ENCODE data around the gene CCDC85C. TPM values are rescaled to one million over a fixed set of nuclear protein-coding genes. Genes with fewer than 3 reads are reported as not detected.

CCDC85C gene
- total and polyA plus RNA-seq, 2 donors = 4.6 to 7.9 TPM

GRCh38 chr14:99522457-99522891, 81.5 kb downstream of the CCDC85C start:
- no peak for DNase-seq (ENCODE audit: low read depth in 6 of 9, low spot score in 9 of 9)
- Histone ChIP-seq H3K4me3 (ENCODE audit: low read length in 2 of 2) (no peak overlapping the region), H3K4me1 (ENCODE audit: control insufficient read depth in 2 of 2, insufficient read depth in 2 of 2, low read length in 2 of 2) (no peaks in the 10 kb centered on the region)

GRCh38 chr14:99522025-99522401, 82.0 kb downstream of the CCDC85C start:
- WGBS = 93% methylated on average over 18 of the region's 18 CpGs
- Histone ChIP-seq H3K27ac (ENCODE audit: low read depth in 1 of 2, low read length in 1 of 2) (no peak overlapping the region), H3K27me3 (ENCODE audit: control insufficient read depth in 2 of 2, insufficient read depth in 1 of 2, low read length in 1 of 2) (no peaks in the 10 kb centered on the region), H3K9me3 (ENCODE audit: control insufficient read depth in 2 of 2, insufficient read depth in 1 of 2, low read length in 1 of 2) (no peaks in the 10 kb centered on the region), H3K36me3 (ENCODE audit: control insufficient read depth in 2 of 2, insufficient read depth in 2 of 2, low read length in 1 of 2) (no peaks in the 10 kb centered on the region), H3K4me3 (ENCODE audit: low read length in 2 of 2) (no peak overlapping the region), H3K4me1 (ENCODE audit: control insufficient read depth in 2 of 2, insufficient read depth in 2 of 2, low read length in 2 of 2) (no peaks in the 10 kb centered on the region)
- DNase-seq (ENCODE audit: low read depth in 6 of 9, low spot score in 9 of 9) = no peak

More at GRCh38 chr14:99522457-99522891, 81.5 kb downstream of the CCDC85C start:
- WGBS = 80% methylated on average over 12 of the region's 12 CpGs
- no peaks in the 10 kb centered on the region for H3K27me3 ChIP-seq (ENCODE audit: control insufficient read depth in 2 of 2, insufficient read depth in 1 of 2, low read length in 1 of 2)
- H3K9me3 ChIP-seq (ENCODE audit: control insufficient read depth in 2 of 2, insufficient read depth in 1 of 2, low read length in 1 of 2) = no peaks in the 10 kb centered on the region
- no peaks in the 10 kb centered on the region for H3K36me3 ChIP-seq (ENCODE audit: control insufficient read depth in 2 of 2, insufficient read depth in 2 of 2, low read length in 1 of 2)
- no peak overlapping the region for H3K27ac ChIP-seq (ENCODE audit: low read depth in 1 of 2, low read length in 1 of 2)

- 97% methylated on average over 25 of the region's 25 CpGs for WGBS
- Histone ChIP-seq H3K4me1 (ENCODE audit: control insufficient read depth in 2 of 2, insufficient read depth in 2 of 2, low read length in 2 of 2) (no peaks in the 10 kb centered on the region), H3K27ac (ENCODE audit: low read depth in 1 of 2, low read length in 1 of 2) (no peak overlapping the region), H3K36me3 (ENCODE audit: control insufficient read depth in 2 of 2, insufficient read depth in 2 of 2, low read length in 1 of 2) (no peaks in the 10 kb centered on the region), H3K27me3 (ENCODE audit: control insufficient read depth in 2 of 2, insufficient read depth in 1 of 2, low read length in 1 of 2) (no peaks in the 10 kb centered on the region), H3K9me3 (ENCODE audit: control insufficient read depth in 2 of 2, insufficient read depth in 1 of 2, low read length in 1 of 2) (no peaks in the 10 kb centered on the region), H3K4me3 (ENCODE audit: low read length in 2 of 2) (no peak overlapping the region)
- DNase-seq (ENCODE audit: low read depth in 6 of 9, low spot score in 9 of 9) = no peak
Observed at GRCh38 chr14:99521176-99522024, 82.6 kb downstream of the CCDC85C start.

GRCh38 chr14:99520571-99521081, 83.4 kb downstream of the CCDC85C start:
- Histone ChIP-seq H3K36me3 (ENCODE audit: control insufficient read depth in 2 of 2, insufficient read depth in 2 of 2, low read length in 1 of 2) (no peaks in the 10 kb centered on the region), H3K4me1 (ENCODE audit: control insufficient read depth in 2 of 2, insufficient read depth in 2 of 2, low read length in 2 of 2) (no peaks in the 10 kb centered on the region)
- WGBS = 97% methylated on average over 11 of the region's 11 CpGs

GRCh38 chr14:99519931-99520421, 84.0 kb downstream of the CCDC85C start:
- Histone ChIP-seq H3K9me3 (ENCODE audit: control insufficient read depth in 2 of 2, insufficient read depth in 1 of 2, low read length in 1 of 2) (no peaks in the 10 kb centered on the region), H3K27ac (ENCODE audit: low read depth in 1 of 2, low read length in 1 of 2) (no peak overlapping the region), H3K27me3 (ENCODE audit: control insufficient read depth in 2 of 2, insufficient read depth in 1 of 2, low read length in 1 of 2) (no peaks in the 10 kb centered on the region), H3K4me1 (ENCODE audit: control insufficient read depth in 2 of 2, insufficient read depth in 2 of 2, low read length in 2 of 2) (no peaks in the 10 kb centered on the region), H3K36me3 (ENCODE audit: control insufficient read depth in 2 of 2, insufficient read depth in 2 of 2, low read length in 1 of 2) (no peaks in the 10 kb centered on the region), H3K4me3 (ENCODE audit: low read length in 2 of 2) (no peak overlapping the region)
- DNase-seq (ENCODE audit: low read depth in 6 of 9, low spot score in 9 of 9) = no peak
- 92% methylated on average over 6 of the region's 6 CpGs for WGBS

More at GRCh38 chr14:99520571-99521081, 83.4 kb downstream of the CCDC85C start:
- Histone ChIP-seq H3K27ac (ENCODE audit: low read depth in 1 of 2, low read length in 1 of 2) (no peak overlapping the region), H3K4me3 (ENCODE audit: low read length in 2 of 2) (no peak overlapping the region), H3K27me3 (ENCODE audit: control insufficient read depth in 2 of 2, insufficient read depth in 1 of 2, low read length in 1 of 2) (no peaks in the 10 kb centered on the region), H3K9me3 (ENCODE audit: control insufficient read depth in 2 of 2, insufficient read depth in 1 of 2, low read length in 1 of 2) (no peaks in the 10 kb centered on the region)
- DNase-seq (ENCODE audit: low read depth in 6 of 9, low spot score in 9 of 9) = no peak

- no peak for DNase-seq (ENCODE audit: low read depth in 6 of 9, low spot score in 9 of 9)
- Histone ChIP-seq H3K4me1 (ENCODE audit: control insufficient read depth in 2 of 2, insufficient read depth in 2 of 2, low read length in 2 of 2) (no peaks in the 10 kb centered on the region), H3K9me3 (ENCODE audit: control insufficient read depth in 2 of 2, insufficient read depth in 1 of 2, low read length in 1 of 2) (no peaks in the 10 kb centered on the region), H3K27ac (ENCODE audit: low read depth in 1 of 2, low read length in 1 of 2) (no peak overlapping the region), H3K4me3 (ENCODE audit: low read length in 2 of 2) (no peak overlapping the region), H3K27me3 (ENCODE audit: control insufficient read depth in 2 of 2, insufficient read depth in 1 of 2, low read length in 1 of 2) (no peaks in the 10 kb centered on the region), H3K36me3 (ENCODE audit: control insufficient read depth in 2 of 2, insufficient read depth in 2 of 2, low read length in 1 of 2) (peaks cover 0 to 5% of the 10 kb centered on the region in 2 donors)
- 97% methylated on average over 8 of the region's 8 CpGs for WGBS
Observed at GRCh38 chr14:99519347-99519881, 84.6 kb downstream of the CCDC85C start.

GRCh38 chr14:99518441-99519346, 85.3 kb downstream of the CCDC85C start:
- DNase-seq (ENCODE audit: low read depth in 6 of 9, low spot score in 9 of 9) = peak; percentile 21 to 81 (median 50)
- no peaks in the 10 kb centered on the region for H3K27me3 ChIP-seq (ENCODE audit: control insufficient read depth in 2 of 2, insufficient read depth in 1 of 2, low read length in 1 of 2)
- WGBS = 47% methylated on average over 21 of the region's 21 CpGs
- H3K4me1 ChIP-seq (ENCODE audit: control insufficient read depth in 2 of 2, insufficient read depth in 2 of 2, low read length in 2 of 2) = no peaks in the 10 kb centered on the region
- no peak overlapping the region for H3K27ac ChIP-seq (ENCODE audit: low read depth in 1 of 2, low read length in 1 of 2)
- H3K9me3 ChIP-seq (ENCODE audit: control insufficient read depth in 2 of 2, insufficient read depth in 1 of 2, low read length in 1 of 2) = no peaks in the 10 kb centered on the region
- peaks cover 4 to 10% of the 10 kb centered on the region in 2 donors for H3K36me3 ChIP-seq (ENCODE audit: control insufficient read depth in 2 of 2, insufficient read depth in 2 of 2, low read length in 1 of 2)
- no peak overlapping the region for H3K4me3 ChIP-seq (ENCODE audit: low read length in 2 of 2)

GRCh38 chr14:99517643-99518381, 86.2 kb downstream of the CCDC85C start:
- Histone ChIP-seq H3K4me1 (ENCODE audit: control insufficient read depth in 2 of 2, insufficient read depth in 2 of 2, low read length in 2 of 2) (no peaks in the 10 kb centered on the region), H3K9me3 (ENCODE audit: control insufficient read depth in 2 of 2, insufficient read depth in 1 of 2, low read length in 1 of 2) (no peaks in the 10 kb centered on the region), H3K36me3 (ENCODE audit: control insufficient read depth in 2 of 2, insufficient read depth in 2 of 2, low read length in 1 of 2) (peaks cover 4 to 19% of the 10 kb centered on the region in 2 donors), H3K27ac (ENCODE audit: low read depth in 1 of 2, low read length in 1 of 2) (no peak overlapping the region), H3K27me3 (ENCODE audit: control insufficient read depth in 2 of 2, insufficient read depth in 1 of 2, low read length in 1 of 2) (no peaks in the 10 kb centered on the region), H3K4me3 (ENCODE audit: low read length in 2 of 2) (no peak overlapping the region)
- DNase-seq (ENCODE audit: low read depth in 6 of 9, low spot score in 9 of 9) = no peak
- WGBS = 72% methylated on average over 16 of the region's 16 CpGs
